PC-3 (cell line): ENCODE data around the gene RREB1. TPM values are rescaled to one million over a fixed set of nuclear protein-coding genes. Genes with fewer than 3 reads are reported as not detected.

Experiments
- ATAC-seq: fragments of 200-7000 bp; cut with Tn5 transposase; 2 replicates; pipeline ENCODE4 v1.9.1; 2020; ENCODE audit warnings: mild to moderate bottlenecking, moderate library complexity
- BruUV-seq: library from RNA; stranded (reverse); fragments of 400-500 nt; replicated peaks from 2 replicates; lab custom pipeline; 2021; lab: Mats Ljungman, UMichigan
- CTCF ChIA-PET: fragments of 300-600 bp; sonication (Branson Sonifier 250); formaldehyde crosslinking; loops from one replicate; lab custom pipeline; 2022; ENCODE audit warnings: antibody characterized with exemption; lab: Charles Lee
- POLR2A ChIA-PET: fragments of 300-600 bp; sonication (Branson Sonifier 250); formaldehyde crosslinking; loops from one replicate; lab custom pipeline; 2022; ENCODE audit warnings: antibody characterized with exemption; ENCODE audit not compliant: unreplicated experiment; lab: Charles Lee
- DNase-seq: peaks from one replicate; pipeline ENCODE4 v3.0.0-alpha.2; 2015
- H2AFZ ChIP-seq: fragments of 300-600 bp; sonication (generic); 2 replicates; pipeline ENCODE4 v1.6.0; 2016; ENCODE audit warnings: antibody characterized with exemption, low read length
- H3F3A ChIP-seq: fragments of 300-600 bp; sonication (generic); one replicate; pipeline ENCODE4 v1.6.0; 2017; ENCODE audit warnings: antibody characterized with exemption, low read length, control low read depth, mild to moderate bottlenecking; ENCODE audit not compliant: unreplicated experiment
- H3K27ac ChIP-seq: fragments of 300-600 bp; sonication (generic); 2 replicates; pipeline ENCODE4 v1.5.1; 2016; ENCODE audit warnings: mild to moderate bottlenecking, low read length
- H3K27me3 ChIP-seq: fragments of 300-600 bp; sonication (generic); 2 replicates; pipeline ENCODE4 v1.6.1; 2016; ENCODE audit warnings: low read length, mixed read lengths
- H3K36me3 ChIP-seq: fragments of 300-600 bp; sonication (generic); 2 replicates; pipeline ENCODE4 v1.6.1; 2016; ENCODE audit warnings: low read depth, mixed run types, low read length, mixed read lengths
- H3K4me1 ChIP-seq: fragments of 300-600 bp; sonication (generic); 2 replicates; pipeline ENCODE4 v1.5.1; 2016; ENCODE audit warnings: low read length; ENCODE audit not compliant: insufficient read depth
- H3K4me2 ChIP-seq: fragments of 300-600 bp; sonication (generic); 2 replicates; pipeline ENCODE4 v1.6.0; 2016; ENCODE audit warnings: low read length
- H3K4me3 ChIP-seq: fragments of 300-600 bp; sonication (generic); 2 replicates; pipeline ENCODE4 v1.5.1; 2016; ENCODE audit warnings: mild to moderate bottlenecking, low read length, mixed read lengths
- H3K79me2 ChIP-seq: fragments of 300-600 bp; sonication (generic); 2 replicates; pipeline ENCODE4 v1.6.1; 2017; ENCODE audit warnings: low read length, mixed read lengths
- H3K9ac ChIP-seq: fragments of 300-600 bp; sonication (generic); 2 replicates; pipeline ENCODE4 v1.6.0; 2016; ENCODE audit warnings: mild to moderate bottlenecking, low read length
- H3K9me2 ChIP-seq: fragments of 300-600 bp; sonication (generic); replicated peaks from 2 replicates; pipeline ENCODE4 v1.6.1; 2016; ENCODE audit warnings: mixed run types, low read length, mixed read lengths
- H3K9me3 ChIP-seq: fragments of 300-600 bp; sonication (generic); 2 replicates; pipeline ENCODE4 v1.6.1; 2016; ENCODE audit warnings: low read length, mixed read lengths
- H4K20me1 ChIP-seq: fragments of 300-600 bp; sonication (generic); 2 replicates; pipeline ENCODE4 v1.6.1; 2016; ENCODE audit warnings: low read length, mixed read lengths
- EZH2 ChIP-seq: fragments of 300-600 bp; sonication (generic); IDR thresholded peaks from one replicate; pipeline ENCODE4 v1.6.1; 2017; ENCODE audit warnings: antibody characterized with exemption, mild to moderate bottlenecking, low read length; ENCODE audit not compliant: unreplicated experiment
- EZH2phosphoT487 ChIP-seq: fragments of 300-600 bp; sonication (generic); IDR thresholded peaks from 2 replicates; pipeline ENCODE4 v1.6.1; 2018; ENCODE audit warnings: mild to moderate bottlenecking, antibody characterized with exemption, low read length, borderline replicate concordance
- intact Hi-C: fragments of 100-400 bp; cut with micrococcal nuclease; formaldehyde crosslinking; loops from 2 replicates; pipeline ENCODE4 v1.9.0; 2023
- total RNA-seq: library from RNA; depleted of rRNA; stranded (reverse); fragments of >200 nt; gene quantifications from 2 replicates; pipeline ENCODE4 v1.2.3, GENCODE V29; 2014
- TF ChIP-seq, protein P1 (sequence below): fragments of 300-600 bp; sonication (generic); conservative IDR thresholded peaks from 2 replicates; pipeline ENCODE4 v1.5.1; 2017; ENCODE audit warnings: antibody characterized with exemption, low read depth, mild to moderate bottlenecking, low read length

Gene RREB1
- total RNA-seq, 1 experiment from 2014 or later, result 26.0 TPM

GRCh38 chr6:7204726-7205125, 97.0 kb downstream of the RREB1 start:
- POLR2A ChIA-PET, result no interaction called here
- no peaks in the 10 kb centered on the region for H4K20me1 ChIP-seq
- DNase-seq, result no peak

GRCh38 chr6:7207720-7208119, 100.0 kb downstream of the RREB1 start:
- intact Hi-C loops, result no loop called here
- no peaks in the 10 kb centered on the region for H3F3A ChIP-seq
- H3K27ac ChIP-seq, result no peak overlapping the region
- no peaks in the 10 kb centered on the region for H3K4me1 ChIP-seq
- no peak overlapping the region for H3K4me3 ChIP-seq
- H3K79me2 ChIP-seq, result no peaks in the 10 kb centered on the region
- ChIA-PET CTCF (no interaction called here), POLR2A (no interaction called here)
- H3K9ac ChIP-seq, result no peak overlapping the region
- H2AFZ ChIP-seq, result no peak overlapping the region
- TF ChIP-seq, protein P1, sequence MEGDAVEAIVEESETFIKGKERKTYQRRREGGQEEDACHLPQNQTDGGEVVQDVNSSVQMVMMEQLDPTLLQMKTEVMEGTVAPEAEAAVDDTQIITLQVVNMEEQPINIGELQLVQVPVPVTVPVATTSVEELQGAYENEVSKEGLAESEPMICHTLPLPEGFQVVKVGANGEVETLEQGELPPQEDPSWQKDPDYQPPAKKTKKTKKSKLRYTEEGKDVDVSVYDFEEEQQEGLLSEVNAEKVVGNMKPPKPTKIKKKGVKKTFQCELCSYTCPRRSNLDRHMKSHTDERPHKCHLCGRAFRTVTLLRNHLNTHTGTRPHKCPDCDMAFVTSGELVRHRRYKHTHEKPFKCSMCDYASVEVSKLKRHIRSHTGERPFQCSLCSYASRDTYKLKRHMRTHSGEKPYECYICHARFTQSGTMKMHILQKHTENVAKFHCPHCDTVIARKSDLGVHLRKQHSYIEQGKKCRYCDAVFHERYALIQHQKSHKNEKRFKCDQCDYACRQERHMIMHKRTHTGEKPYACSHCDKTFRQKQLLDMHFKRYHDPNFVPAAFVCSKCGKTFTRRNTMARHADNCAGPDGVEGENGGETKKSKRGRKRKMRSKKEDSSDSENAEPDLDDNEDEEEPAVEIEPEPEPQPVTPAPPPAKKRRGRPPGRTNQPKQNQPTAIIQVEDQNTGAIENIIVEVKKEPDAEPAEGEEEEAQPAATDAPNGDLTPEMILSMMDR, result no peak
- TF ChIP-seq EZH2phosphoT487 (no peak), EZH2 (no peak)
- no peaks in the 10 kb centered on the region for H3K27me3 ChIP-seq
- H4K20me1 ChIP-seq, result no peaks in the 10 kb centered on the region
- no peaks in the 10 kb centered on the region for H3K9me2 ChIP-seq
- no peaks in the 10 kb centered on the region for H3K9me3 ChIP-seq
- no TSS peak for BruUV-seq
- peaks cover 50% of the 10 kb centered on the region for H3K36me3 ChIP-seq
- ATAC-seq (no peak), DNase-seq (no peak)
- no peak overlapping the region for H3K4me2 ChIP-seq

More at GRCh38 chr6:7204726-7205125, 97.0 kb downstream of the RREB1 start:
- TF ChIP-seq, protein P1, result no peak
- TF ChIP-seq EZH2 (no peak), EZH2phosphoT487 (no peak)
- Histone ChIP-seq H3K4me3 (no peak overlapping the region), H3K79me2 (peaks cover 8% of the 10 kb centered on the region; the same call in 1 of the 2 replicates), H3K9me3 (no peaks in the 10 kb centered on the region), H3K36me3 (peaks cover 32% of the 10 kb centered on the region), H3K4me1 (peaks cover 14% of the 10 kb centered on the region), H3K9me2 (no peaks in the 10 kb centered on the region), H3K4me2 (no peak overlapping the region), H3K9ac (no peak overlapping the region), H3K27ac (no peak overlapping the region), H3K27me3 (no peaks in the 10 kb centered on the region), H3F3A (no peaks in the 10 kb centered on the region), H2AFZ (no peak overlapping the region)
- intact Hi-C loops, result no loop called here
- ATAC-seq, result no peak
- BruUV-seq, result no TSS peak
- CTCF ChIA-PET, result no interaction called here

DNA sequence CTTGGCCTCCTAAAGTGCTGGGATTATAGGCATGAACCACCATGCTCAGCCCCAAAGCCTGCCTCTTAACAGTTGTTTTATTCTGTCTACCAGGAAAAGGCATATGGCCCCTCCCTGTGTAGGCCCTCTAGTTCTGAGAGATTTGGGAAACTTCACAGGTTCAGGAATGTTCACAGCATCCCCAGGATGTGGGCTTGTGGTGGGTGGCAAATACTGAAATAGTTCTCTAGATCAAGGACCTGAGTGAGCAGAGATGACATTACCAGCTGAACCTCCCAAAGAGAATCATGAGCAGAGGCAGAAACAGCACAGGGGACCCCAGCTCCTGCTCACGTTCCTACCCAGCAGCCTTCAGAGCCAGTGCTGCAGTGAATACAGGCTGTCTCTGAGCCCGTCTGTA, 105.7 kb downstream of the RREB1 start:
- ChIA-PET CTCF (no interaction called here), POLR2A (no interaction called here)
- Histone ChIP-seq H3K9me3 (no peaks in the 10 kb centered on the region), H3K9me2 (no peaks in the 10 kb centered on the region), H3K36me3 (peaks cover 59% of the 10 kb centered on the region), H3K27me3 (no peaks in the 10 kb centered on the region), H3K9ac (no peak overlapping the region), H3K4me2 (no peak overlapping the region), H3K79me2 (no peaks in the 10 kb centered on the region), H3K4me3 (no peak overlapping the region), H3F3A (no peaks in the 10 kb centered on the region), H3K27ac (no peak overlapping the region), H4K20me1 (no peaks in the 10 kb centered on the region), H2AFZ (no peak overlapping the region), H3K4me1 (no peaks in the 10 kb centered on the region)
- ATAC-seq, result no peak
- DNase-seq, result no peak
- no TSS peak for BruUV-seq
- TF ChIP-seq EZH2 (no peak), EZH2phosphoT487 (no peak)
- TF ChIP-seq, protein P1, result no peak
- intact Hi-C loops, result no loop called here
